Esophagus squamous epithelium (tissue), 5 donors: ENCODE results near the gene EPS15. TPM values are rescaled to one million over a fixed set of nuclear protein-coding genes. Genes with fewer than 3 reads are reported as not detected.
A peak's percentile ranks its signal among the peaks of the same experiment; 100 is the strongest.

Source experiments
- DNase-seq: peaks from one replicate; lab custom pipeline; 2025; lab: John Stamatoyannopoulos, UW
- H3K27ac ChIP-seq, 4 donors: fragments of 200-600 bp; sonication (generic); one replicate each; pipeline ENCODE4 v1.5.1; 2016 to 2019; ENCODE audit warnings: mild to moderate bottlenecking in 1 of 4
- H3K27me3 ChIP-seq, 4 donors: fragments of 200-600 bp; sonication (generic); 1 replicate in 3 of 4; 2 replicates in 1 of 4; pipeline versions ENCODE4 v1.5.1 to v1.6.0; 2017 to 2021; ENCODE audit warnings: antibody characterized with exemption in 1 of 4
- H3K36me3 ChIP-seq, 3 donors: fragments of 200-600 bp; sonication (generic); one replicate each; pipeline ENCODE4 v1.5.1; 2016 to 2019
- H3K4me1 ChIP-seq, 3 donors: fragments of 200-600 bp; sonication (generic); one replicate each; pipeline ENCODE4 v1.5.1; 2017 to 2019
- H3K4me3 ChIP-seq, 4 donors: fragments of 200-600 bp; sonication (generic); 1 replicate in 3 of 4; 2 replicates in 1 of 4; pipeline ENCODE4 v1.5.1; 2016 to 2019; ENCODE audit warnings: mild to moderate bottlenecking in 2 of 4, moderate library complexity in 1 of 4
- H3K9me3 ChIP-seq, 3 donors: fragments of 200-600 bp; sonication (generic); one replicate each; pipeline ENCODE4 v1.5.1; 2016 to 2019
- CTCF ChIP-seq, 6 experiments: fragments of 450-650 bp in 4 of 6; fragments of 200-600 bp in 2 of 6; sonication (generic) in 2 of 6; IDR thresholded peaks; one replicate each; pipeline ENCODE4 v1.5.1; 2016 to 2019; ENCODE audit warnings: antibody characterized with exemption in 6 of 6, mild to moderate bottlenecking in 4 of 6, moderate library complexity in 4 of 6
- POLR2A ChIP-seq, 4 donors: fragments of 450-650 bp; IDR thresholded peaks; one replicate each; pipeline ENCODE4 v1.6.1; 2017; ENCODE audit warnings: antibody characterized with exemption in 4 of 4, mild to moderate bottlenecking in 4 of 4, moderate library complexity in 3 of 4
- WGBS, 2 donors: methylation state at CpG; one replicate each; pipeline ENCODE4 v1.1.5; 2018; 5-methylcytosine and 5-hydroxymethylcytosine counted together
- intact Hi-C: fragments of 100-400 bp; cut with DNase I; formaldehyde crosslinking; loops from one replicate; pipeline ENCODE4 v1.15.0; 2022
- total RNA-seq, 4 donors: library from RNA; depleted of rRNA; stranded (reverse); fragments of >200 nt; gene quantifications; one replicate each; pipeline ENCODE4 v1.1.0, GENCODE V29; 2016
- donor health status: DM: yes; HTN: yes; CAD: no.

The EPS15 gene
- total RNA-seq, 4 donors from 2014 or later = 24.8 to 86.8 (median 46.8) TPM

- no peak for DNase-seq
- peak overlapping the region; percentile 83 to 90 (median 88) for H3K27ac ChIP-seq
- peaks cover 0 to 11% (median 0%) of the 10 kb centered on the region in 3 donors for H3K36me3 ChIP-seq
- 36 to 46% methylated on average over 9 to 11 of the region's 12 CpGs for WGBS, 2 donors
- H3K9me3 ChIP-seq = no peaks in the 10 kb centered on the region
- H3K4me3 ChIP-seq = peak overlapping the region in 1 of 4 donors; percentile 1
- peaks cover 21 to 39% (median 29%) of the 10 kb centered on the region in 3 donors for H3K4me1 ChIP-seq
- H3K27me3 ChIP-seq = no peaks in the 10 kb centered on the region
- intact Hi-C loops = no loop called here
- TF ChIP-seq POLR2A (IDR thresholded peaks at IDR 0.05) (no peak), CTCF (IDR thresholded peaks at IDR 0.05) (no peak)
Observed at GRCh38 chr1:51313961-51314777, 204.9 kb downstream of the EPS15 start.

- H3K4me3 ChIP-seq = no peak overlapping the region
- H3K27me3 ChIP-seq = no peaks in the 10 kb centered on the region
- TF ChIP-seq CTCF (IDR thresholded peaks at IDR 0.05) = peak in 1 of 6 experiments; percentile 29
- no peak for TF ChIP-seq POLR2A (IDR thresholded peaks at IDR 0.05)
- no peaks in the 10 kb centered on the region for H3K9me3 ChIP-seq
- no peak for DNase-seq
- H3K36me3 ChIP-seq = peaks cover 0 to 11% (median 0%) of the 10 kb centered on the region in 3 donors
- peak overlapping the region; percentile 83 to 90 (median 88) for H3K27ac ChIP-seq
- peaks cover 21 to 39% (median 29%) of the 10 kb centered on the region in 3 donors for H3K4me1 ChIP-seq
- intact Hi-C loops = no loop called here
- WGBS, 2 donors = 90 to 92% methylated on average over 5 of the region's 5 CpGs
Observed at GRCh38 chr1:51313268-51313852, 205.7 kb downstream of the EPS15 start.

- no peaks in the 10 kb centered on the region for H3K27me3 ChIP-seq
- peaks cover 21 to 39% (median 29%) of the 10 kb centered on the region in 3 donors for H3K4me1 ChIP-seq
- no peak for DNase-seq
- WGBS, 2 donors = 83 to 90% methylated on average over 2 to 3 of the region's 4 CpGs
- peak overlapping the region in 3 of 4 donors; percentile 83 to 90 (median 87) for H3K27ac ChIP-seq
- intact Hi-C loops = no loop called here
- TF ChIP-seq CTCF (IDR thresholded peaks at IDR 0.05) (no peak), POLR2A (IDR thresholded peaks at IDR 0.05) (no peak)
- H3K4me3 ChIP-seq = no peak overlapping the region
- H3K9me3 ChIP-seq = no peaks in the 10 kb centered on the region
- peaks cover 0 to 11% (median 0%) of the 10 kb centered on the region in 3 donors for H3K36me3 ChIP-seq
Observed at GRCh38 chr1:51312718-51313117, 206.3 kb downstream of the EPS15 start.

GRCh38 chr1:51311826-51312225 lies 207.2 kb downstream of the EPS15 start:
- no peak overlapping the region for H3K27ac ChIP-seq
- no peaks in the 10 kb centered on the region for H3K27me3 ChIP-seq
- TF ChIP-seq POLR2A (IDR thresholded peaks at IDR 0.05) (no peak), CTCF (IDR thresholded peaks at IDR 0.05) (no peak)
- no peaks in the 10 kb centered on the region for H3K9me3 ChIP-seq
- intact Hi-C loops = no loop called here
- 60 to 100% methylated on average over 1 of the region's 5 CpGs for WGBS, 2 donors
- H3K4me3 ChIP-seq = no peak overlapping the region
- peaks cover 21 to 39% (median 29%) of the 10 kb centered on the region in 3 donors for H3K4me1 ChIP-seq
- H3K36me3 ChIP-seq = peaks cover 0 to 11% (median 0%) of the 10 kb centered on the region in 3 donors
- DNase-seq = no peak
